ENCODE measurements around the gene PTBP2. TPM values are rescaled to one million over a fixed set of nuclear protein-coding genes. Genes with fewer than 3 reads are reported as not detected.
"Not testable (repeated sequence)": the region's sequence is repeated elsewhere in the genome, so short reads cannot be mapped to it uniquely, and the experiment has no call there.

Gene PTBP2
- total and polyA plus RNA-seq, 8 donors = 4.1 to 16.1 (median 8.4) TPM

- ATAC-seq = no peak
These were observed 60.6 kb downstream of the PTBP2 start for GRCh38 chr1:96782206-96782605.

GRCh38 chr1:96782856-96783255 is 61.3 kb downstream of the PTBP2 start:
- H3K27me3 ChIP-seq = no peaks in the 10 kb centered on the region
- H3K4me3 ChIP-seq = no peak overlapping the region
- intact Hi-C loops (cut with DNase I) = no loop called here
- H3K4me1 ChIP-seq = no peaks in the 10 kb centered on the region
- H3K36me3 ChIP-seq = peaks cover 0 to 25% (median 6%) of the 10 kb centered on the region in 3 donors
- H3K9me3 ChIP-seq = no peaks in the 10 kb centered on the region
- FAIRE-seq (no peak), DNase-seq (no peak), ATAC-seq (no peak)
- no peak overlapping the region for H3K27ac ChIP-seq
- TF ChIP-seq CTCF (IDR thresholded peaks at IDR 0.05) = no peak

More at GRCh38 chr1:96782206-96782605, 60.6 kb downstream of the PTBP2 start:
- Histone ChIP-seq H3K36me3 (peaks cover 0 to 20% (median 6%) of the 10 kb centered on the region in 3 donors), H3K27me3 (no peaks in the 10 kb centered on the region), H3K9me3 (no peaks in the 10 kb centered on the region), H3K27ac (no peak overlapping the region), H3K4me1 (no peaks in the 10 kb centered on the region), H3K4me3 (no peak overlapping the region)
- no peak for TF ChIP-seq CTCF (IDR thresholded peaks at IDR 0.05)
- FAIRE-seq (no peak), DNase-seq (no peak)
- intact Hi-C loops (cut with DNase I) = no loop called here

GRCh38 chr1:96790599-96790998 is 69.0 kb downstream of the PTBP2 start:
- no peak for ATAC-seq
- WGBS, 2 donors = 94 to 95% methylated on average over 2 of the region's 2 CpGs

GRCh38 chr1:96792220-96792619 is 70.6 kb downstream of the PTBP2 start:
- 96 to 98% methylated on average over 4 of the region's 4 CpGs for WGBS, 2 donors
- H3K36me3 ChIP-seq = peaks cover 0 to 5% (median 0%) of the 10 kb centered on the region in 3 donors
- FAIRE-seq = no peak
- intact Hi-C loops (cut with DNase I) = no loop called here
- TF ChIP-seq CTCF (IDR thresholded peaks at IDR 0.05) = no peak
- H3K27me3 ChIP-seq = no peaks in the 10 kb centered on the region
- peaks cover 0 to 4% (median 0%) of the 10 kb centered on the region in 3 donors for H3K4me1 ChIP-seq
- DNase-seq = no peak
- ATAC-seq = no peak
- no peak overlapping the region for H3K4me3 ChIP-seq
- H3K9me3 ChIP-seq = no peaks in the 10 kb centered on the region
- H3K27ac ChIP-seq = no peak overlapping the region

More at GRCh38 chr1:96790599-96790998, 69.0 kb downstream of the PTBP2 start:
- H3K27me3 ChIP-seq = no peaks in the 10 kb centered on the region
- TF ChIP-seq CTCF (IDR thresholded peaks at IDR 0.05) = no peak
- no peaks in the 10 kb centered on the region for H3K9me3 ChIP-seq
- no peak overlapping the region for H3K27ac ChIP-seq
- DNase-seq = no peak
- H3K4me1 ChIP-seq = peaks cover 0 to 4% (median 0%) of the 10 kb centered on the region in 3 donors
- intact Hi-C loops (cut with DNase I) = no loop called here
- no peak for FAIRE-seq
- no peak overlapping the region for H3K4me3 ChIP-seq
- peaks cover 0 to 17% (median 0%) of the 10 kb centered on the region in 3 donors for H3K36me3 ChIP-seq

GRCh38 chr1:96801696-96802095 is 80.1 kb downstream of the PTBP2 start:
- FAIRE-seq; H3K27me3 ChIP-seq; H3K4me1 ChIP-seq; H3K36me3 ChIP-seq; intact Hi-C loops (cut with DNase I); H3K27ac ChIP-seq; DNase-seq; H3K4me3 ChIP-seq; ATAC-seq; H3K9me3 ChIP-seq: not testable (repeated sequence)
- WGBS, 2 donors = 97% methylated on average over 8 to 10 of the region's 14 CpGs

Measured in pancreas (tissue), 10 donors.